ENCODE data around the gene RAB33B. TPM values are rescaled to one million over a fixed set of nuclear protein-coding genes. Genes with fewer than 3 reads are reported as not detected.

The RAB33B gene
- total and polyA plus RNA-seq, 2 of the 8 experiments (the other 6 are each of a cell fraction or from before 2014, with no cell fraction given): 4.2 to 8.7 TPM

GRCh38 chr4:139416073-139416673 lies 37.7 kb upstream of the RAB33B start:
- Histone ChIP-seq H3K4ac (replicated peaks; ENCODE audit: insufficient read length, low read depth, low read length) (no peak overlapping the region), H3K36me3 (ENCODE audit: control insufficient read depth in 2 of 4, insufficient read depth in 4 of 4, low read length in 3 of 4) (no peaks in the 10 kb centered on the region), H3K79me2 (ENCODE audit: control insufficient read depth in 1 of 2, insufficient read depth in 2 of 2, low read length in 2 of 2) (no peaks in the 10 kb centered on the region), H3K79me1 (ENCODE audit: low read depth, low read length) (no peaks in the 10 kb centered on the region; the same call in 1 of the 2 replicates), H3K4me2 (ENCODE audit: insufficient read depth in 1 of 2, low read depth in 2 of 2, low read length in 2 of 2) (no peak overlapping the region), H3K4me3 (ENCODE audit: extremely low read depth in 1 of 4, insufficient read depth in 2 of 4, low read depth in 3 of 4, low read length in 4 of 4) (no peak overlapping the region), H2AFZ (ENCODE audit: low read length) (no peak overlapping the region), H3K23ac (ENCODE audit: insufficient read length) (no peak overlapping the region), H3K4me1 (replicated peaks in 1 of 4; ENCODE audit: control insufficient read depth in 3 of 4, insufficient read depth in 4 of 4, low read length in 3 of 4) (no peaks in the 10 kb centered on the region), H3K9ac (replicated peaks in 1 of 4; ENCODE audit: extremely low read depth in 1 of 4, low read depth in 3 of 4, low read length in 3 of 4) (no peak overlapping the region), H3K23me2 (ENCODE audit: low read depth, low read length) (no peaks in the 10 kb centered on the region), H4K91ac (replicated peaks; ENCODE audit: insufficient read length, low read length) (no peak overlapping the region), H4K5ac (ENCODE audit: insufficient read length, low read depth, low read length) (no peak overlapping the region), H2AK5ac (ENCODE audit: low read depth, low read length) (no peak overlapping the region), H2BK20ac (ENCODE audit: low read length) (no peak overlapping the region), H3K27me3 (replicated peaks in 1 of 4; ENCODE audit: control insufficient read depth in 3 of 4, extremely low read depth in 1 of 4, insufficient read depth in 3 of 4, low read length in 3 of 4) (no peaks in the 10 kb centered on the region), H2BK120ac (replicated peaks; ENCODE audit: low read depth, low read length) (no peak overlapping the region), H3K56ac (replicated peaks; ENCODE audit: insufficient read length, low read depth, low read length) (no peak overlapping the region), H4K8ac (ENCODE audit: extremely low read depth, insufficient read depth, low read length) (no peak overlapping the region), H3K9me3 (ENCODE audit: insufficient read depth in 2 of 2, low read depth in 1 of 2, low read length in 1 of 2) (peaks cover 0 to 4% of the 10 kb centered on the region in 2 experiments; a peak in 1 of 4 replicates), H3K14ac (ENCODE audit: insufficient read length) (no peak overlapping the region), H3K18ac (ENCODE audit: extremely low read depth, low read length) (no peak overlapping the region), H2BK15ac (ENCODE audit: low read length) (no peak overlapping the region), H3K27ac (ENCODE audit: low read depth, low read length) (no peak overlapping the region), H2BK12ac (ENCODE audit: low read depth, low read length) (no peak overlapping the region), H2BK5ac (ENCODE audit: low read depth, low read length) (no peak overlapping the region), H4K20me1 (replicated peaks in 1 of 2; ENCODE audit: control insufficient read depth in 1 of 2, insufficient read depth in 2 of 2, low read length in 2 of 2) (peaks cover 0 to 1% of the 10 kb centered on the region in 2 experiments)
- 90% methylated on average over 2 of the region's 2 CpGs; no CpG with 5 or more reads in 1 of the 2 experiments for WGBS, 2 experiments (ENCODE audit: extremely low coverage in 1 of 2, insufficient coverage in 1 of 2, insufficient read length in 1 of 2, insufficient replicate concordance in 2 of 2, low coverage in 1 of 2, low lambda C conversion rate in 2 of 2, missing lambda C conversion rate in 1 of 2)
- TF ChIP-seq RAD21 (IDR thresholded peaks at IDR 0.05 in 1 of 2, conservative IDR thresholded peaks at IDR 0.05 in 1 of 2; ENCODE audit: low read depth in 2 of 2, low read length in 2 of 2): peak; percentile 54 to 57
- no peak for TF ChIP-seq HDAC2 (IDR thresholded peaks at IDR 0.05; ENCODE audit: borderline replicate concordance in 1 of 2, low read depth in 2 of 2, low read length in 2 of 2)
- TF ChIP-seq SP1 (IDR thresholded peaks at IDR 0.05; ENCODE audit: low read depth, low read length): no peak
- TF ChIP-seq CTCF (IDR thresholded peaks at IDR 0.05; ENCODE audit: control extremely low read depth in 1 of 3, insufficient read depth in 1 of 3, low read depth in 1 of 3, low read length in 3 of 3): peak in 2 of 3 experiments; percentile 53 to 55; a peak in 2 of 4 replicates
- TF ChIP-seq MAFK (IDR thresholded peaks at IDR 0.05; ENCODE audit: low read depth, low read length): no peak
- TF ChIP-seq USF2 (IDR thresholded peaks at IDR 0.05; ENCODE audit: low read length): no peak
- FAIRE-seq: peak; percentile 7
- POLR2A ChIA-PET (ENCODE audit: partially characterized antibody): no interaction called here
- DNase-seq (ENCODE audit: low read depth in 1 of 2, low spot score in 2 of 2): no peak
- CTCF ChIA-PET (ENCODE audit: partially characterized antibody): interaction anchor here (0.6 to 3.9 kb wide), 14 partner anchors 9 to 349 kb away, joined by 3 to 14 read pairs (median 4); no protein-coding TSS in a partner anchor
